GM12892 (cell line): Measurements from ENCODE around the gene MARCKS.

Source experiments
- POLR2A ChIP-seq: IDR thresholded peaks from 2 replicates; pipeline ENCODE4 v1.6.1; 2011; ENCODE audit warnings: low read depth, low read length, control low read depth
- POLR2AphosphoS5 ChIP-seq: IDR thresholded peaks from 2 replicates; pipeline ENCODE4 v1.6.1; 2011; ENCODE audit warnings: low read depth, low read length, control low read depth
- TAF1 ChIP-seq: IDR thresholded peaks from 2 replicates; pipeline ENCODE4 v1.6.1; 2011; ENCODE audit warnings: low read depth, mild to moderate bottlenecking, control low read depth, low read length, borderline replicate concordance

- TF ChIP-seq POLR2A (no peak), TAF1 (no peak), POLR2AphosphoS5 (no peak)
Measured at GRCh38 chr6:113824411-113824810, 32.7 kb upstream of the MARCKS start.
